GM19468 (cell line): ENCODE measurements around the gene CTIF.

Experiments
- ATAC-seq: cut with Tn5 transposase; IDR thresholded peaks from one replicate; pipeline ENCODE4 v1.9.1; 2021; ENCODE audit warnings: mild to moderate bottlenecking, moderate library complexity, moderate number of reproducible peaks; ENCODE audit not compliant: unreplicated experiment; ENCODE audit errors: extremely low read depth

CTIF gene

DNA sequence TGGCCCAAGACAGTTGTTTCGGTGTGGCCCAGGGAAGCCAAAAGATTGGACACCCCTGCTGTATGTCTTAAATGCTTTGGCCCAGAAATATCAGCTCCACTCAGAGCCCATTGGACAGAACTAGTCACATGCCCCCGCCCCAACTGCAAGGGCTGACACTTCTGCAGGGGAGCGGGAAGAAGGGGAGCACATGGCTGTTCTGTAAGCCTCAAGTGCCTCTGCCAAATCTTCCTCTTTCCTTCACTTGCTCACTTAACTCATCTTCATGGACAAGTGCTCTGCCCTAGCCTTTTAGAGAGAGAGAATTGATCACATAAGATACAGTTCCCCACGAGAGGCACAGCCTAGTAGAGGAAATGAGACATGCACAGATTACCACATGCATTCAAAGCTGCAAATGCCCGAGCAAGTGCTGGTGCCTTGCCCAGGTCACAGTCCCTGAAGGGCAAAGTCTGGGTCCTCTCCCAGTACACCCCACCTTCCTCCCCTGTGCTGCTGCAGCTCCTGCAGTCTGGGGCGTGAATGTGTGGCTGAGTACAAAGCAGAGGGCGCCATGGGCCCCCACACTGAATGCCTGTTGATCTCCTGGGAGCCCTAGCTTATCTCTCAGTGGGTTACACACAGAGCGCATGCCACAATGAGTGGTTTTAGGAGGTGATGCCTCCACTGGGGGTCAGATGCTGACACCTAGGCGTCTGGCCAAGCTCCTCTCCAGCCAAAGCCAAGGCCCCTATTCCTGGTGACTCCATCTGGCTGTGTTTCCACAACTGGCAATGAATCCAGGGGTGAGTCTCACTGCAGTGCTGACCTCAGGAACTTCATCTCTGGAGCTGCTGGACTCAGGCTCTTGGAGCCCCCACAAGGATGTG, 135.3 kb downstream of the CTIF start:
- ATAC-seq = no peak

DNA sequence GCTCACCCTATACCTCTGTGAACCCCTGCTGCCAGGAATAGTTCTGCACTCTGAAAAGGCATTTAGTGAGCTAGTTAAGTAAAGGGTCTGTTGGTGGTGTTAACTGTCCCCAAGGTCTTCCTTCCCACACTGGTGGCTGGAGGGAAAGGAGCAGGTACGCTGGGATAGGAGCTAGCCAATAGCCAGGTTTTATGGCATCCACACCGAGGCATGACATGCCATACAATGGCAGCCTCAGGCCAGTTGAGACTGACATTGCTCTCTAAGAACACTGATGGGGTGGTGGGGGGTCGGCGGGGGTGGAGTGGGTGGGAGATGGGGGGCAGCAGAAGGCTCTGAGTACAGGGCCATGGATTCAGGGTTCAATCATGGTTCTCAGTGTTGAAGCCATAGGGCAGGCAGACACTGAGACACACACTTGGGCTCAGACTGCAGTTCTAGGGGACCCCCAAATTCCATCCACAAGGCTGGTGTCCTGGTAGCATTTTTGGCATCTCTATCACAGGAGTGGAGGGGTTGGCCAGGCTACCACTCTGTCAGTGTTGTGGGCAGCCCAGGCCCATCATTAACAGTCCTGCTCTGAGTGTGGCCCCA, 136.0 kb downstream of the CTIF start:
- no peak for ATAC-seq

DNA sequence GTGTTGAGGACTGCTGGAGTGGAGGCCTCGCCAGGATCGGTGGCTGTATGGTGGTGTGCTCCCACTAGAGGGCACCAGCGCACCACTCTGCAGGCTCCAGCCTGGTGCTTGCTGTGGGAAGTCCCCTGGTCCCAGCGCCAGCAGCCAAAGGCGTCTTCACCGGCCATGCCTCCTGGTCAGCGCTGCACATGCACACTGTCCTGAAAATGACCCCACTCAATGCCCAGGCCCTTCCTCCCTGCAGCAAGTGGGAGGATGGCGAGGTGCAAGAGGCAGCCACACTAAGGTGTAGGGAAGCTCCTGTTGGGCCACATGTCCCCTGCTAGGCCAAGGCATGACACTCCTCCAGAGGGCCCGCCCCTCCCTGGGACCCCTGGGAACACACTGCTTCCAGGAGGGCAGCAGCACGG, 136.5 kb downstream of the CTIF start:
- no peak for ATAC-seq

DNA sequence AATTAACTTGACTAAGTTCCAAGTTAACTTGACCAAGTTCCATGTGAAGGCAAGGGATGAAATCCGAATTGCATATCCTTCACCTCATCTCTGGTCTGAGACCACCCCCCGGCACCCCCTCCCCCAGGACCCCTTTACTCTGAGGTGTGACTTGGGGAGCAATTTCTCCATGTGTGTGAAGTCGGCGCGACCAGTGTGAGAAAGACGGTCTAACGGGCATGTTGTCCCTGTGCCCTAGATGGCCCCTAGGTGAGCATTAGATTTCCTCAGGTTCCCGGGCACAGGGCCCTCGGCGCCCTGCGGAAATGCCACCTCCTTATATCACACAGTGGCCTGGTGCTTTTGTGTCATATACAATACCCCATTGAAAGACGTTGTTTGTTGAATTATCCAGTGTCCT, 137.1 kb downstream of the CTIF start:
- no peak for ATAC-seq

DNA sequence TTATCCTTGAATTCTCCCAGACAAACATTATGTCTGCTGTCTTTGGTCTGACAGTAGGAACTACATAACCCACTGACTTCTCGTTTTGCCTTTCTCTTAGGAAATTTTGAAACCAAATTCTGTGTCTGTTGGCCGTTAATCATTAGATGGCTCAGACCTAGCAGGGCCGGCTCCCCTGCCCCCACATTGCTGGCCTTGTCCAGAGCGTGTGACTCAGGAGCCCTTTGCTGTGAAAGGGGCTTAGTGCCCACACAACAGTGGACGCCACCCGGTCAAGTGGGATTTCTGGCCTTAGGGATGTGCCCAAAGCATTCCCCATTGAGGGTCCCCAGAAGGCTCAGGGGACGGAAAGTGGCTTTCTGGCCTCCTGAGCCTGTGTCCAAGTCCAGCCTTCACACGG, 137.5 kb downstream of the CTIF start:
- no peak for ATAC-seq

DNA sequence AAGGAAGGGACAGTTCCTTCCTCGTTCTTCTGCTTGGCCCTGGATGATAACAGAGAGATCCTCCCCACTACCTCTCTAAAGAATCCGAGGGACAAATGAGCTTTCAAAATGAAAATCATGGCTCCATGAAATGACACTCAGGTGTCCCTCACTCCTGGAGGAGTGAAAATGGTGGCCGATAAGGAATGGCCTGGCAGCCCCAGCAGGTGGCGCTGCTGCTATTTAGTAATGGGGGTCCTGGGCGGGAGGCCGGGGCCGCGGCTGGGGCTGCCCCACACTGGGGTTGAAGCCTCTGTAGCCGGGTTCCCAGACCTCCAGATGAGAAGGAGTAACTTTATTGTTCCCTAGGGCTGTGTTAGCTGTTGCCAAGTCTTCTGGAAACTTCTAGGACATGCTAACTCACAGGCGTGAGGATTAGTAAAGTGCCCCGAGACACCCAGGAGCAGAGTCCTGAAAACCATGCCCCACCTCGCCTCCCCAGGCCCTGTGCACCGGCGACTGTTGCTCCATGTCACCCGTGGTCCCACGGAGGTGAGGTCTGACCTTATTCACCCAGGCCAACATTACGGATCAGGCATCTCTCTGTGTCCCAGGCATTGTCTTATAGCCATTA, 138.0 kb downstream of the CTIF start:
- ATAC-seq = no peak

DNA sequence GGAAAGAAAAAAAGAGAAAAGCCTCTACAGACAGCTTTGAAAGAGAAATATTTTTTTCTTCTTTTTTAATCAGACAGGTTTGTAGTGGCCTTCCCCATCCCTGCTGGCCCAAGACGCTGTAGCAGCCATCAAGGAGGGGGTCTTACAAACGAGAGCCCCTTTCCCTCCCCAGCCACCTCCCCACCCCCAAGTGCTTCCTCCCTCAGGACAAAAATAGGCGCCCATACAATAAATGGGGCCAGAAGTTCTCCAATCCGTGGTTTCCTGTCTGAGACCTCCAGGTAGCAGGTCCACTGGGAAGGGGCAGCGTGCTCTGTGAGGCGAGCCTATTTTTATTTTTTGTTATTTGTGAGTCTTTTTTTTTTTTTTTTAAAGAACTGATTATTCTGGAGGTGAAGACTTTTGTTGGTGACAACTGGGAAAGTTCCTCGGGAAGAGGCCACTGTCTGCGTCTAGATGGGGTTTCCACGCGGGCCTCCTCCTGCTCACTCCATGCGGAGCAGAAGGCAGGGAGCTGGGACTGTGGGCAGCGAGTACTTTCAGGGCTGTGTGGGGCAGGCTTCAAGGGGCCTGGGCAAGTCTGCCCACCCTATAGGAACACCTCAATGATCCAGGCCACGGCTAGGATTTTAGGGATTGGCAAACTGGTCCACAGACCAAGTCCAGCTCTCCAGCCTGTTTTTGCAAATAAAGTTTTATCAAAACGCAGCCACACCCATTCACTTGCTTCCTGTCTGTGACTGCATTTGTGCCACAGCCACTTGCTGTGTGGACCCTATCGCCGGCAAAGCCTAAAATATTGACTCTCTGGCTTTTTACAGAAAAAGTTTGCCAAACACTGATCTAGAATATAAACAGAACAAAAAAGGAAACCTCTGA, 139.6 kb downstream of the CTIF start:
- no peak for ATAC-seq

DNA sequence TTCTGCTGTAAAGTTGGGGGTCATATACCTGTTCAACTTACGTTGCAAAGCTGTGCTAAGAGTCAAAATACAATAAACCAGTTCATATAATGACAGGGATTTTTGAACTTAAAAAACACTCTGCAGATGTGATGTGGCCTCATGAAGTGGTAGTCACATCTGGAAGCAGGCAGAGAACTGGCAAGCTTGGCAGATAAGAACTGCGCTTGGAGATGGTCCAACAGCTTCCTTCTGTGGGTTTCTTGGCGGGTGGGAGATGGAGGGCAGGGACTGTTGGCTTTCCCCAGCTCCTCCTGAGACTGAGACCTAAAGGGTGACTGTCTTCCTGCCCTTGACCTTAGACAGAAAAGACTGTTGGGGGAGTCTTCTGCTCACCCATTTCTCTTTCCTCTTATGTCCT, 140.4 kb downstream of the CTIF start:
- ATAC-seq = no peak

DNA sequence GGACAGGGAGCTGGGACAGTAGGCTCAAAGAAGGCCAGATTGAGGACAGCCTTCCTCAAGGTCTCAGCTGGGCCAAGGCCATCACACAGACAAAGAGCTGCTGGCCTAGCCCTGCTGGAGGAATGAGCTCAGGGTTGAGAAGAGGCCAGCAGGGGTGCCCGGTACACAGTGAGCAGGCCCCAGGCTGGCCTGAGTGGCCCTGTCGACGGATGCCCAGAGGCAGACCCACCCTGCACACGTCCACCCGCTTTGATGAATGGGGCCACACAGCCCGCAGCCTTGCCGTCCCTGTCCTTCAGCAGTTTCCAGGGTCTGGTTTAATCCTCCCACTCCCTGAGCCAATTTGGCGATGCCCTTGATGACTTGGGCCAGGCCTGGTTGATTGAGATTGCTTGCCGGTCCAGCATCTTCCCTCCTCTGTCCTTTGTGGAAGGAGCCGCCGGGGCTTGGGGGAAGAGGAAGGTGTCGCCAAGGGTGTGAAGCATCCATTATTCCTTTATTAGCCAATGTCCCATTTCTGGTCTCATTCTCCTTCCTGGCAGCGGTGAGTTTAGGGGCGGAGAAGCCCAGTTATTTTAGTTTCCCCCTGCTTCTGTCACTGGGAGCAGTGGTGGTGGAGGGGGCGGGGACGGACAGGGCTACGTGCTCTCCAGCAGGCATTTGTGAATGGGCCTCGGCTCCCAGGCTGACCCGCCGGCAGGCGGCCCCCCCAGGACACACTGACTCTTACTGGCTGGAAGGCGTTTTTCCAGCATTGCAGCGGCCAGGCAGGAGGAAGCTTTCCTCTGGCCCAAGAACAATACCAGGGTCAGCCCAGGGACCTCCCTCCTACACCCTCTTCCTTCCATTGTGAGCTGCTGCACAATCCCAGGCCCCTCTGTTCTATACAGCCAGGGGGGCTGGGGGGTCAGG, 141.8 kb downstream of the CTIF start:
- no peak for ATAC-seq

DNA sequence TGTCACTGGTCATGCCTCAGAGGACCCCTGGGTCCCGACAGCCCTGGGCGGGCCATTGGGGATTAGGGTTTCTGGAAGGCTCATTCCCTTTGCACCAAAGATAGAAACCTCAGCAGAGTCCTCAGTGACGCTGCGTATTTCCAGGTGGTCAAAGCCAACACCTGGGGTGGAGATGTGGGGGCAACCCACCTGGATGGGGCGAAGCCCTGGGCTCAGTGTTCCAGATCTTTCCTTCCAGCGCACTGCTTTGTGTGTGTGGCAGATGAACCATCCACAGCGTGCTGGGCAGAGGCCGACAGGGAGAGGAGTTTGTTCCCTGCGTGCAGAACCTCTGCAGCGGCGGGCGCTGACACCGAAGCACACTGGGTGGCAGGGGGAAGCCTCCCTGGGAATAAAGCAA, 143.9 kb downstream of the CTIF start:
- ATAC-seq = no peak

DNA sequence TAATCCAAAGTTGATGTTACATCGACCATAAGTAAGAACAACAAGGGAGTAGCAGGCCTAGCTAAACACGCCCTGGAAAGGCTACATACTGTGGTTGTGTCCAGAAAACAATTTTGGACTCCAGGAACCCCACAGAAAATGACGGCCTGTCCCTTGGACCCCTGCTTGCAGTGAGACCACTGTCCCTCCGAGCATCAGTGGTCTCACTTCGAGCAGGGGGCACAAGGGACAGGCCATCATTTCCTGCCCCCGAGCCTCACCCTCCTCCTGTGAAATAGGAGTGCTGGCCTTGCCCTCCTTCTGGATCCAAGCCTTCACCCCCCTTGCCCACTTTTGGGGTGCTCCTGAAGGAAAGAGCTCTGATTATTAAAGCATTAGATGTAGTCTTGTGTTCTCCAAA, 144.4 kb downstream of the CTIF start:
- no peak for ATAC-seq

DNA sequence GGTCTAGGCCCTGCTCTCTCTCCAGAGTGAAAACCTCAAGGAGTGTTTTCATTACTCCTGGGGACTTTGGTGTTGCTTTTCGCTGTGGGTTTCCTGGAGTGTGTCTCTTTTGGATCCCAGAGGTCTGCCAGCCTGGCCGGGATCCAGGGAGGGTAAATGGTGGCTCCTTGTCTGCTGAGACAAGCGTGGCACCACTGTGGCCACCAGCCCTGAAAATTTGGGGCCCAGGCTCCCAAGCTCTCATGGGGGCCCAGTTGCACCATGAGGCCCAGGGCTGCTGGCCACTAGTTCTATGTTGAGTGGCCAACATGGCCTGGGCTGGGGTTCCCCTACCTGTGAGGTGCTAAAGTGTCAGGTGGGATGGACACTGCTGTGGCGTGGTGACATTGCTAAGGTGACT, 144.8 kb downstream of the CTIF start:
- ATAC-seq = no peak

DNA sequence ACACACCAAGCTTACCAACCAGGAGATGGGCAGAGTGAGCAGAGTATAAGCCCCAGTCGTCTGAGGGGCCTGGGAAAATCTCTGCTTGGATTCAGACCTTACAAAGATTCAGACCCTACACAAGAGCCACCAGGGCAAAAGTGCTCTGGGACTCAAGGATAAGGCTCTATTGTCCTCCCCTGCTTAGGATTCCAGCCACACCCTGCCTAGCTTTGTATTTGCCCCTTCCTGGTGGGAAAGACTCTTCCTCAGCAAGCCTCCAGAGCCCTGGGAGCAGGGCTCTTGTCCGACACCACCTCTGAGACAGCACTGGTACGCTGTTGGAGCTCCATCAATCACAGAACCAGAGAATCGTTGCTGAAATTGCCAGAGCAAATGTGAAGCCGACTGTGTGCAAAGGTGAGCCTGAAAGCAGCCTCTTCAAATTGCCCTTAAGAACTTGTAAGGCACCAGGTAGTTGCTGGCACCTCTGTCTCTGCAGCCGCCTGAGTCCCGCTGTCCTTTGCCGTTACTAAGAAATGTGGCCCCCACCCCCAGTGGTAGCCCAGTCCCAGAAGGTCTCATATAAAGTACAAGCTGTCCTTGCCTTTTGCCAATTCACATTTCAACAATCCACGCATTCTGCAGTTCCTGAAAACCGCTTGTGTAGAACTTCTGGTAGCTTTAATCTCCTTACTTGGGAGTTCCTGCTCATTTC, 148.7 kb downstream of the CTIF start:
- ATAC-seq = no peak

DNA sequence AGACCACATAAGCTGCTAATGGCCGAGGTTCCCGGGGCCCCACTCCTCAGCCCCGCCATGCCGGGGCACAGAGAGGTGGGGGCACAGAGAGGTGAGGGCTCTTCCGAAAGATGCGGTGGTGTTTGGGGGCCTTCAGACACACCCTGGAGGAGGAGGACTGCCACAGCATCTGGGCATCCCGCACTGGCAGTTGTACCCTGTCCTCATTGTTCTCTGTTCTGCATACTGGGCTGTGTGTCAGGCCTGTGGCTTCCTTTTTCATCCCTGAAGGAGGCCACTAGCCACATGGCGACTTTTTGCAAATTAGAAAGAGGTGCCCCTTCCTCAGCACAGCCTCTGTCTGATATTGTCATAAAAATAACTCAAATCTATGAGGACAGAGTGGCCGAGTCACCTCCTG, 150.1 kb downstream of the CTIF start:
- ATAC-seq = no peak

DNA sequence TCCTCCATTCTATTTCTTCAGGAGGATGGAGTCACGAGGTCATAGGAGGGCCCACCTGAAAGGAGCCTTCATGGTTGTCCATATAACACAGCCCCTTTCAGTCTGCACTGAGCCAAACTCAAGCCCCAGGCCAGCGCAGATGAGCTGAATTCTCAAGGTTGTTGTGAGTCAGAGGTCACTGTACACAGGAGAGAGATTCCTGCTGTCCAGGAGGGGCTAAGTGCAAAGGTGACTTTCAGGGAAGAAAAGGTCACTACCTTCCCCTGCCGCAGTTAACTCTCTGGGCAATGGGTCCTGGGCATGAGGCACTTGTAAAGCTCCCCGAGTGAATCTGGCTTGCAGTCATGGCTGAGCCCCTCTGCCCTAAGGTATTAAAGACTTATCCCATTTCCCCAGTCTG, 150.7 kb downstream of the CTIF start:
- ATAC-seq = no peak

DNA sequence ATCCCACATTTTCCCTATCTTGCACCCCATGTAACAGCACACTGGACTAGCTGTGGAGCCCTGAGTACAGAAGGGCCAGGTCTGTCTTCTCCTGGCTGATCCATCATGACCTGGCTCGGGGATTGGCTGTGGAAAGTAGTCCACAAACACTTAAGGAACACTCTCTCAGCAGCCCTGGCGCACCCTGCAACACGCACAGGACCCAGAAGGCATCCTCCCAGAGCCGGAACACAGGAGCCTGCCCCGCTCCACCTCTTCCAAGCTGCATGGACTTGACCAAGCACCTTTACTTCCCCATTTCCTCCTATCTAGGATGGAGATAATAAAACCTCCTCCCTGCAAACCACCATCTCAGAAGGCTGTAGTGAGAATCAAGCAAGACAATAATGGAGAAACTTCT, 151.7 kb downstream of the CTIF start:
- no peak for ATAC-seq

DNA sequence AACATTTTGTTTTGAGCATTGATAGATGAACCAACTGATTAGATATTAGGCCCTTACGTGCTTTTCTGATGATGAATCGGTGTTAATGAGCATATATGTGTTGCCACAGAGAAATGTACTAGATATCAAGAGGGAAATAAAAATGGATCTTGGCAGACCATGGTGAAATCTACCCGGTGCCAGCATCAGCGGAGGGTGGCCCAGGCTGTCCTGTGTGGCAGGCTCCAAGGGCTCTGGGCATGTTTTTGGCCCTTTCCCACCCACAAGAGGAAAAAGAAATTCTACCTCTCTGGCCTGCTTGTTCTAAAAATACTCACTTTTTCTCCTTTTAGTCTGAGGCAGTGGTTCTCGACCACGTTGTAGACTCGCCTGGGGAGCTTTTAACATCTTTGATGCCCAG, 154.2 kb downstream of the CTIF start:
- no peak for ATAC-seq

DNA sequence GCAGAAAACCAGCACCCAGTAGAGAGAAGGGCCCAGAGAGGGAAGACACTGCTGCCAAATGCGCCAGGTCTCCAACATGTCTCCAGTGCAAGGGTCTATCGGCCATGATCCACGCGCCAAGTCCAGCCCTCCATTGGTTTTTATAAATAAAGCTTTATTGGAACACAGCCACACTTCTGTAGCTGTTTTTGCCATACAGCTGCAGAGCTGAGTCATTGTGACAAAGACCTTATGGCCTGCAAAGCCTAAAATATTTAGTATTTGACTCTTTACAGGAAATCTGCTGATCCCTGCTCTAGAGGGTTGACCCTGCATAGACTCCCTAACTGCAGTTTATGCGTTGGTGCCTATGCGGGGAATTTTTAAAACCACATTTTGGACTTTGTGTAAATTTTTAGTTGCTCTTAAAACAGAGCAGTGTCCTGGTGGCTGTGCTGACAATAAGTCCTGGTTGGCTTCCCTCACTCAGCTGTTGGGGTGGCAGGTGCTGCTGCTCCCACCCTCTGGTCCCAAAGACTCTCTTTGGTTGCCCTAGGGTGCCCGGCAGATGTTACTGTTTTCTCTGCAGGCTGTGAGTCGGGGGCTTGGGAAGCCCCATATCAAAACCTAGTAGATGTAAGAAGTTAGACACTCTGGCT, 154.9 kb downstream of the CTIF start:
- ATAC-seq = no peak

DNA sequence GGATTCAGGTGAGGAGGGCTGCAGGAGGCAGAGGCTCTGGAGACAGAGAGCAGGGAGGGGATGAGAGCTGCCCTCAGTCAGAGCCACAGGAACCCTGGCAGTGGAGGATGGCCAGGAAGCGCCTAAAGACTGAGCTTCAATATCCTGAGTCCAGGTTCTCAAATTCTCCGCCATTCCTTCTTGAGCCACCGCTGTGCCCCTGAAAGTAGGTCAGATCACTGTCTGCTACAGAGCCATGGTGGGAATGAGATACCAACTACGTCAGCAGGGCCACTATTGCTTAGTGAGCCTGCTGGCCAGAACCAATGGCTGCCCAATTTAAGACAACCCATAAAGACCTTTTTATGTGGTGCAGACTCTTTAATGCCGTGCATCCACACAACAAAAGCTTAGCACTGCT, 155.5 kb downstream of the CTIF start:
- no peak for ATAC-seq
